GM18951 (cell line): ENCODE data around the gene TAS1R3.
A peak's percentile ranks its signal among the peaks of the same experiment; 100 is the strongest.

ENCODE experiments used
- POLR2A ChIP-seq: IDR thresholded peaks from 4 replicates; pipeline ENCODE4 v1.6.1; 2011; ENCODE audit warnings: mild to moderate bottlenecking; ENCODE audit not compliant: insufficient read length, insufficient read depth; ENCODE audit errors: extremely low read depth
- in situ Hi-C: fragments of 300-500 bp; cut with MboI; formaldehyde crosslinking; loops from one replicate; pipeline ENCODE4 v1.12.0; 2022; ENCODE audit warnings: low sequenced_read_pairs, mixed read lengths, inconsistent platforms; ENCODE audit not compliant: unreplicated experiment

TAS1R3 gene

DNA sequence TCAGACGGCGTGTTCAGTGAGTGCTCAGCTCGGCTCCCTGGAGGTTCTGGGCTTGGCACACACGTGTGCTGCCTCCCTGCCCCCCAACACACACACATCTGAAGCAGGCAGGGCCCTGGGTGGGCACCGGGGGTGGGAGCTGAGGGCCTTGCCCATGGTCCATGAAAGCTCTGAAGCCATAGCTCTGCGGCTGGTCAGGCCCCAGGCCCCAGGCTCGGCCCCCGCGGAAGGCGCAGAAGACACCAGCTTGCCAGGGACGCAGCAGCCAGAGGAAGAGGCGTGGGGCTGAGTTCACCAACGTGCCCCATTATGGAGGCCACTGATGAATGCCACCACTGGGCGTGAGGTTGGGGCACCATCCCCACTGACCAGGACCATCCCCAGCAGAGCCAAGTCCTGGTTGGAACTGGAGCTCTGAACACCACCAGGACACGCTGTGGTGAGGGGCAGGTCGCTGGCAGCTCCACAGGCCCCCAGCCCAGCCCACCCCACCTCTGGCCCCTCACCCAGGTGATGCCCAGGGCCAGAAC, 39.8 kb downstream of the TAS1R3 start:
- no peak for TF ChIP-seq POLR2A

DNA sequence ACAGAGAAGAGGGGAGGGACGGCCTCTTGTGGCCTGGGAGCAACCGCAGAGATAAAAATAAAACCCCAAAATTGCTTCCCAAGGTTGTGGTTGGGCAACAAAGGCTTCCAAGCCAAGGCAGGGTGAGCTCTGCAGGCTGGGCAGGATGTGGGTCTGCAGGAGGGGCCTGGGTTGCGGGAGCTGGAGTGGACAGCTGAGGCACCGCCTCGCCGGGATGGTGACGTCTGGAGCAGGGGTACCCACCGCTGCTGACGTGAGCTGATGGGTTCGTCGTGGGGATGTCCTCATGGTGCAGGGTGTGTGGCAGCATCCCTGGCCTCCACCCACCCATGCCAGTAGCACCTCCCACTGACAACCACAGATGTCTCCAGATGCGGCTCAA, 40.3 kb downstream of the TAS1R3 start:
- no peak for TF ChIP-seq POLR2A
- in situ Hi-C loops, result no loop called here

More for the DNA sequence above, 39.8 kb downstream of the TAS1R3 start:
- in situ Hi-C loops, result no loop called here

DNA sequence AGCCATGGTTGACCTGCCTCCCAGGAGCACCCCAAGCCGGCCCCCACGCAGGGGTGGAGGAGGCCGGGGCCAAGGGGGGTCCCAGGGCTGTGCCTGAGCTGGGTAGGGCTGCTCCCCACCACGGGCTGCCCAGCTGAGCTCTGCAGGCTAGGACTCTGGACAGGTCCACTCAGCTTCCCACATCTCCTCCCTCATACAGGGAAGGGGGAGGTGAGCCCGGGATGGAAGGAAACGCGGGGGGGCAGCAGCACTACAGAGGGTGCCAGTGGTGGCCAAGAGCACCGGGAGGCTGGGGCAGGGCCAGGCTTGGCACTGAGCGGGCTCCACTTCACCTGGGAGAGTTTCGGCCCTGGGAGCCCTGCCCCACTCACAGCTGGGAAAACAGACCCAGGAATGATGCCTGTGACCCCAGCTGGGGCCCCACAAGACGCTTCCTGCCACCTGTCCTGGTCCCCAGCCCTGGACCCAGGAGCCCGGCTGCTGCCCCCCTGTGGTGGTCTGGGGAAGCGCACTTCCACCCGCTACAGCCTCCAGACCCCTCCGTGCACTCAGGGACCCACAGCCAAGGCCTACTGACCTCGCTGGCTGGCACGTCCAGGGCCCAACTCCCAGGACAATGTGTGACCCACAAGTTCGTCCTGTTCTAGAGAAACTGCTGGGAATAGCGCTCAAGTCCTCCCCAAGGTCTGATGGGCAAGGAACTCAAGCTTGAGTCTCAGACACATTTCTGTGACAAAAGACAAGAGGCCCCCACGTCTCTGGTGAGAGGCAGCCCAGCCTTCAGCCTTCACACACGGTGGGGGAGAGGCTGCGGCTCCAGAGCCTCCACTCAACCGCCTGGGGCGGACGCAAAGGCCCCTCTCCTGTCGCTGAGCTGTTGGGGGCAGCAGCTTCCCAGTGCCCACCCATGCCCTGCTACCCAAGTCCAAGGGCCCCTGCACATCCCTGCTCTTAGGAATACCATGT, 40.9 kb downstream of the TAS1R3 start:
- TF ChIP-seq POLR2A, result no peak
- in situ Hi-C loops, result no loop called here

DNA sequence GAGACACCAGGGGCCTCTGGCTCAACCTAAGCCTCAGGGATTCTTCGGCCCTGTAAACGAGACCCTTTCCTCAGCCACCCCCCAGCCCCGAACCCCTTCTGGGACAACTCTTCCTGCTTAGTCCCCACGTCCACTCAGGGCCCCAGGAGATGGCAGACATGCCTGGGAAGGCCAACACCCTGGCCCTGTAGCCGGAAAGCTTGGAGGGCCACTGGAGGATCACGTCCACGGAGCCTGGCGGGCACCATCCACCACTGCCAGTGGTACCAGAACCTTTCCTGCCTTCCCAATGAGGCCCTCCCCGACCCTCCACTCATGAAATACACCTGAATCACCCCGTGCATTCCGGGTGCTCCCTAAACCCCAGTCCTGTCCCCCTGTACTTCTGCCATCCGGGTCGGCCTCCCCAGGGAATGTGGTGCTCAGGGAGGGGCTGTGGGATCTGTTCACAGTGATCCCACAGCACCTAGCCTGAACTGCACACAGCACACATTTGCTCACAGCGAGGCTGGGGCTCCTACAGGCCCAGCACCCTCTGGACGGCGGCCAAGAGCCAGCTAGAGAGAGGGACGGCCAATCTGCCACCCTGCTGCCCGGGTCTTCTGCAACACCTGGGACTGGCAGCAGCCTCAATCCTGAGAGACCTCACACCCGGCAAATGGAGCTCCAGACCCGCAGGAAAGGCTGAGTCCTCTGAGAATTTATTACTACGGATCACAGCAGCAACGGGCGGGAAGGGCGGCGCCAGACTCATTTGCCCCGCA, 42.2 kb downstream of the TAS1R3 start:
- in situ Hi-C loops, result no loop called here
- no peak for TF ChIP-seq POLR2A

DNA sequence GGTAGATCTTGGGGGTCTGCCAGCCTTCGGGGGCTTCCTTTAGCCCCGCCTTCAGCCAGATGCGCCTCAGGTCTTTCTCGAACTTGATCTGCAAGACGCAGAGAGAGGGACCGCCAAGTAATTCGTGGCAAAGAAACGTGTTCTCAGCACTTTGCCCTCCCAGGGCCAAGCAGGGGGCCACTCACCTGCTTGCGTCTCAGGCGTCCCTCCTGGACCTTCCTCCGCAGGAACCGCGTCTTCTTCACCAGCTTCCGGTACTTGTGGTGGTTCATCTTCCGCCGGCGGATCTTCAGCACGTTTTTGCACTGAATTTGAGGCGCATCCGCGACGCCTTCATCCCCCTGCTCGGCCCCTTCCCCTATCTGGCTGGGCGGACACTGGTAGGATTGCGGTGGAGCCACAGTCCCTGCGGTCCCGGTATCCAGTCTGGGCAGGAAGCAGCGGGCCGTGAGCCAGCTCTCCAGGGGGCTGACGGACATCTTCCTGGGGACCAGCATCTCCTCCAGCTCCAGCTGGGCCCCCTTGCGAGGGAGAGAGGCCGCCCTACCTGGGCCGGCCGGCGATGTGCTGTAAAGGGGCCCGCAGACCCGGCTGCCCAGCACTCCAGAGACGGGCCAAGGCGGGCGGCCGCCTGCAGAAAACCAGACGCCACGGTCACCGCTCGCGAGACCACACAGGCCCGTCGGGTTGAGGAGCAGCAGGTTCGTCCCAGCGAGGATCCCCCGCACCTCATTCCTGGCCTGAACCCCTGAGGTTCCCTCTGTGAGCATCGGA, 42.9 kb downstream of the TAS1R3 start:
- in situ Hi-C loops, result no loop called here
- TF ChIP-seq POLR2A, result no peak

DNA sequence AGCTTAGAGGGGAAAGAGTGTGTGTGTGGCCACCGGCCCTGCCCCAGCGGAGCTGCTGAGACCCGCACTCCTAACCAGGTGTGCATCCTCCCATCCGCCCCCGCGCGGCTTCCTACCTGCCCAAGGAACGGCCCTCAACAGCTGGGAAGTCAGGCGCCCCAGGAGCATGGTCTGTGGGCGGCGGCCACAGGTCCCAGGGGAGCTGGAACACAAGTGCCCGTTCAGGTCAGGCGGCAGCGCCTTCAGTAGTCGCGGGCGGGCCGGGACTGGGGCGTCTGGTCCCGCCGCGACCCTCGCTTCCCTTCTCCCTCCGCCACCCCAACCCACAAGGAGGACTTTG, 43.5 kb downstream of the TAS1R3 start:
- TF ChIP-seq POLR2A, result no peak
- in situ Hi-C loops, result no loop called here

DNA sequence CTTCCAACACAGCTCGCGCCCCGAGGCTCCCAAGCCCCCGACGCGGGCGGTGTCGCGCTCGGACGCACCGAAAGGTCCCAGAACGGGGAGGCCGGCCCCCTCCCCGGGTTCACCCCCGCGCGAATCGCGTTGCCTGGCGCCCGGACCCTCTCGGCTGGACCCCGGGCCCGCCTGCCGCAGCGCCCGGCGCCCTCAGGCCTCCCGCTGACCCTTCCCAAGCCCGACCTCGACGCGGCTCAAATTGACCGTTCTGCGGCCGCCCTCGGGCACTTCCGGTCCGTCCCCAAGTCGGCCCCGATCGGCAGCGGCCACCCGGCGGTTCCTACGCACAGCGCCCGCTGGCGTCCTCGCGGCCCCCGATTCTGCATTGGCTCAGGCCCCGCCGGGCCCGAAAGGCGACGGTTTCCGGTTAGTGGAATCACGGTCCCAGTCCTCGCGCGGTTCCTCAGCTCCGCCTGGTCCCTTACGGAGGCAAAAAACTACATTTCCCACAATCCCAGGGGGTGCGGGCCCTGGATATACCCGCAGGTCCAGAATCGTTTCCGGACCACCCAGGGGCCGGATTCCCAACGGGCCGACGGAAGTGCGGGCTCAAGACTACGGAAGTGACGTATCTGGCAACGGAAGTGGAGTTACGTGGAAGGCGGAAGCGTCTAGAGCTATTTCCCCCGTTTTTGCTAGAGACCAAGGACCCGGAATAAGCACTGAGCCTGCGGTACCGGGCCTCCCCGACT, 44.0 kb downstream of the TAS1R3 start, which contains the start of gene AURKAIP1:
Gene AURKAIP1, minus strand, starts transcription at position 279 of the 734 bp plus-strand sequence. CDS start 451 bp downstream, outside the sequence.
- in situ Hi-C loops, result no loop called here
- TF ChIP-seq POLR2A, result peak; percentile 75

DNA sequence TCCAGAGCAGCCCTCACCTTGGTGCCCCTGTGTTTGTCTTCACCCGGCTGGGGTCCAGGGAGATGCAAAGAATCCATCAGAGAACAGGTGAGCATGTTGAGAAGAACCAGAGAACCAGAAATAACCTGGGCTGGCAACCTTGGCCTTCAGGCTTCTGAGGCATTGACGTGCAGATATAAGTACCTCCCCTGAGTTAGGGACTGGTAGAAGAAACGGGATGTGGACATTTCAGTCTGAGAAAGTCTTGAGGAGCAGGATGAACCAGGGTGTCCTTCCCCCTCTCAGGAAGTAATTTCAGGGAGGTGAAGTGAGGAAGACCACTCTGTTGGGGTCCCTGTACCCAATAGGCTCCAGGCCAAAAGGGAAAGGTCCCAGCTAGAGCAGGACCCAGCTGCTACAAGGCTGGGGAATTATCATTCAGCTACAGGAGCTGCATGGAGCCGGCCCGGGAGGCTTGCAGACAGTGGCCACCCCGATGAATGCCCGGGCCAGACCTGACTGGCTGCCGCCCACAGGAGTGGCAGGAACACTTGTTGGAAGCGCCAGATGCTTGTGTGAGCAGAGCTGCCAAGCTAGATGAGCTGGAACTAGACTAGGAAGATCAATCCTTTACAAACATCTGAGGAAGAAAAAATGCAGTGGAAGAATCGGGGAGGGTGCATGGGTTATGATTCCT, 45.6 kb downstream of the TAS1R3 start:
- no peak for TF ChIP-seq POLR2A
- in situ Hi-C loops, result no loop called here

DNA sequence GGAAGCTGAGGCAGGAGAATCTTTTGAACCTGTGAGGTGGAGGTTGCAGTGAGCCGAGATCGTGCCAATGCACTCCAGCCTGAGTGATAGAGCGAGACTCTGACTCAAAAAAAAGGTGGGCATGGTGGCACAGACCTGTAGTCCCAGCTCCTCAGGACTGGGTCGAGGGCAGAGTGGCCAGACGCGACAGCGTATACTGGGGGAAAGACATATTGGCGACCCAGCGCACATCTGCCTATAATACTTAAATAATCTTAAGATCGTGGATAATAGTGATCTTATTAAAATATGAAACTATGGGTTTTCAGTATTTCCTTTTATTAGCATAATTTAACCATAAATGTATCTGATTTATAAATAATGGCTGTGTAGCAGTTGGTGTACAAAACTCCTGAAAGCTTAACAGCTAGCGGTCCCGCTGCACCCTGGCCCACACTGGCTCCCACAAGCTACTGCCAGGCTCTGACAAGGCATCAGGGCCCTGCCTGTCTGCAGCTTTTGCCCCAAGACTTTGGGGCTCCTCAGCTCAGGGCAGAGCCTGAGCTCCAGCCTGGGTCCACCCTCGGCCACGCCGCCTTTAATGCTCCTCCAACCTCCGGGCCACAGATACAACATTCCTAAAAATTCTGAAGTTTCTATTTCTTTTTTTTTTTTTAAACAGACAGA, 46.6 kb downstream of the TAS1R3 start:
- TF ChIP-seq POLR2A, result no peak
- in situ Hi-C loops, result no loop called here

DNA sequence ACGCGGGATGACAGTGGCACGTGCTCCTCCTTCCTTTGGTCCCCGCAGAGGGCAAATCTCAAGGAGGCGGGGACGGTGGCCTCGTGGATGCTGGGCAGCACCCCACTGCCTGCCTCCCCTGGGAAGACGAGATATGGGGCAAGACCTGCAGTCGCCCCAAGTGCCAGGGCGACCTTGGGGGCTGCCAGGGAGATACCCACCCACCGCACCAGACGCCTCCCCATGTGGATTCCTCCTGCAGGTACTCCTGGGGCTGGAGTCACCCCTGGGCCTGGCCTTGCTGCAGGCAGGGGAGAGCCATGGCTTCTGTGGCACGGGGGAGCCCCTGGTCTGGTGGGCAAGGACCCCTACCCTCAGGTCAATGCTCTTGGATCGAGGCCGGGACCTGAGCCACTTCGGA, 49.8 kb downstream of the TAS1R3 start:
- in situ Hi-C loops, result no loop called here

DNA sequence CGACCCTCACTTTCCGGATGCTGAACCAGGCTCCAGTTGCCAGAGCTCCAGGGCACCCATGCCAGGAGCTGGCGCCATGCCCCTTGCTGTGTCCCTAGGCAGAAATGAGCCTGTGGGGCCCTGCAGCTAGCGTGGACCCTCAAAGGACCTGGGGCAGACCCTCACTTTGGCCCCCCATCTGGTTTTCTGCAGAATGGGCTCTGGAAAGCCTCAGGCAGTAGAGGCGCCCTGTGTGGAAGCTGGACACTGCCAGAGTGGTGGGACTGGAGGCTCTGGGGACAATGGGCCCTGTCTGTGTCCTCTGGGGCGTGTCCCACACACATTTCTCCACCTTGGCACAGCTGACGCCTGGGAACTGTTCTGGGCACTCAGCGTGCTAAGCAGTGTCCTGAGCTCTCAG, 50.2 kb downstream of the TAS1R3 start:
- no peak for TF ChIP-seq POLR2A
- in situ Hi-C loops, result no loop called here

More for the DNA sequence above, 49.8 kb downstream of the TAS1R3 start:
- no peak for TF ChIP-seq POLR2A
